Large intestine (tissue), 3 donors: ENCODE data around the gene BRF1. TPM values are rescaled to one million over a fixed set of nuclear protein-coding genes. Genes with fewer than 3 reads are reported as not detected.

Source experiments
- DNase-seq, 2 donors: peaks; one replicate each; pipeline versions ENCODE4 v3.0.0 to v3.0.0-alpha.2; 2013
- H3K27ac ChIP-seq: one replicate; pipeline ENCODE4 v1.5.1; 2013; ENCODE audit warnings: low read length
- H3K27me3 ChIP-seq: 2 replicates; pipeline ENCODE4 v1.6.1; 2013; ENCODE audit warnings: low read length; ENCODE audit not compliant: control insufficient read depth, insufficient read depth
- H3K36me3 ChIP-seq: 2 replicates; pipeline ENCODE4 v1.6.1; 2013; ENCODE audit warnings: low read length; ENCODE audit not compliant: control insufficient read depth, insufficient read depth
- H3K4me1 ChIP-seq: one replicate; pipeline ENCODE4 v1.6.1; 2013; ENCODE audit warnings: low read length; ENCODE audit not compliant: control insufficient read depth, insufficient read depth
- H3K4me3 ChIP-seq: one replicate; pipeline ENCODE4 v1.5.1; 2013; ENCODE audit warnings: low read length
- H3K9me3 ChIP-seq: one replicate; pipeline ENCODE4 v1.6.1; 2013; ENCODE audit warnings: mild to moderate bottlenecking, low read depth, low read length, moderate library complexity; ENCODE audit not compliant: control insufficient read depth
- whole genome bisulfite sequencing: methylation state at CpG from one replicate; pipeline ENCODE4 v1.1.5; 2013; ENCODE audit warnings: low lambda C conversion rate; ENCODE audit not compliant: insufficient coverage; 5-methylcytosine and 5-hydroxymethylcytosine counted together
- polyA plus RNA-seq: library from polyadenylated mRNA; unstranded; fragments of 120-200 nt; gene quantifications from one replicate; pipeline ENCODE4 v1.2.1, GENCODE V29; 2013

Gene BRF1
- polyA plus RNA-seq, 1 donor, result 21.6 TPM

DNA sequence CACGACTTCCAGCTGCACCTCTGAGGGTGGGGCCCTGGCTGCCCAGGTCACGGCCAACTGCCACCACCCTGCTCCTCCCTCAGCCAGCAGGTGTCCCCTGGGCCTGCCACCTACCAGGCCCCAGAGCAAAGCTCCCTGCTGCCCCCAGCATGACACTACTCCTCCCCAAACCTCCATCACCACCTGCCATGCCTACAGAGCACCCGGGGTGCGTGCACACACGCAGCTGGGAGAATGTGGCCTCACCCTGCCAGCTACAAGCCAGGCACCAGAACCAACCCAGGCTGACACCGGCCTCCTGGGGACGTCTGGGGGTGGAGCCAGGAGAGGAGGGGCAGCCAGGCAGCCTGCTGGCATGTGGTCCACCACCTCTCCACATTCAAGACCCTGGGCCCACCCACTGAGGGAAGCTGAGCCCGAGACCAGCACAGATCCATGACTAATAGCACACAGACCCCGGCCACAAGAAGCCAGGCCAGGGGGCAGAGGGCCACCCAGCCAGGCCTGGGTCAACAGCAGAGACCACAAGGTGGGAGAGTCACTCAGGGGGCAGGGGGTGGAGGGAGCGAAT is 135.6 kb downstream of the BRF1 start:
- no peak overlapping the region for H3K27ac ChIP-seq
- H3K4me3 ChIP-seq, result no peak overlapping the region
- peaks cover 3% of the 10 kb centered on the region for H3K9me3 ChIP-seq
- H3K36me3 ChIP-seq, result no peaks in the 10 kb centered on the region
- no peaks in the 10 kb centered on the region for H3K4me1 ChIP-seq
- no peak for DNase-seq
- WGBS, result no CpG with 5 or more reads among the region's 10 CpGs
- H3K27me3 ChIP-seq, result peaks cover 27% of the 10 kb centered on the region

DNA sequence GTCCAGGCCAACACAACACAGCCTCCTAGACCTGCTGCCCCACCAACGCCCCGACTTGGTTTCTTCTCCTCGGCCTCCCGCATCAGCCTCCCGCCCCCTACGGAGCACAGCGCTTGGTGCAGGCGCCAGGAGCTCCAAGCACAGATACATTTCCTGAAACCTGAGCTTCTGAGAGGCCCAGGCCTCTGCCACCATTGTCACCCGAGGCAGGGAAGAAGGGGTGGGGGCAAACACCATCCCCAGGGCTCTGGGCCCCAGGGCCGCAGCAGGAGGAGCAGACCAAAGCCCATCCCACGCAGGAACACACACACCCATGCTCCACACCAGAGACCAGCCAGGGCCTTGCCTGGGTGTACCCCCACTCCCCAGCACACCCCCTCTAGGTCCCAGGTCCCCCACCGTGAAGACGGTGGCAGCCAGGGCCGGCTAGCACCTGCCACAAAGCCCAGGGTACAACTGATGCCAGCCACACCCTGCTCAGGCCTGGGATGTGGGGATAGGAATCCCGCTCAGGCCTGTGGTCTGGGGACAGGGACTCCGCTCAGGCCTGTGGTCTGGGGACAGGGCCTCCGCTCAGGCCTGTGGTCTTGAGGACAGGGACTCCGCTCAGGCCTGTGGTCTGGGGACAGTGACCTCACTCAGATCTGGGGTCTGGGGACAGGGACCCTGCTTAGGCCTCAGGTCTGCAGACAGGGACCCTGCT is 137.6 kb downstream of the BRF1 start:
- no peak overlapping the region for H3K27ac ChIP-seq
- WGBS, result no CpG with 5 or more reads among the region's 18 CpGs
- H3K4me3 ChIP-seq, result no peak overlapping the region
- no peaks in the 10 kb centered on the region for H3K4me1 ChIP-seq
- no peaks in the 10 kb centered on the region for H3K9me3 ChIP-seq
- peaks cover 13% of the 10 kb centered on the region for H3K27me3 ChIP-seq
- no peak for DNase-seq
- H3K36me3 ChIP-seq, result no peaks in the 10 kb centered on the region

DNA sequence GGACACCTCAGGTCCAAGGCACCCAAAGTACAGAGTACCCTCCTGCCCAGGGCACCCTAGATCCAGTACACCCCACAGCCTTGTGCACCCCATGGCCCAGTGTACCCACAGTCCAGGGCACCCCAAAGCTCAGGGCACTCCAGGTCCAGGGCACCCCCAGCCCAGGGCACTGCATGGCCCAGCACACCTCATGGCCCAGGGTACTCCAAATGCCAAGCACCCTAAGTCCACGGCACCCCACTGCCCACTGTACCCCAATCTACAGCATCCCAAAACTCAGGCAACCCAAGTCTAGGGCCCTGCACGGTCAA is 138.2 kb downstream of the BRF1 start:
- DNase-seq, result no peak
- no CpG with 5 or more reads among the region's 2 CpGs for WGBS
- peaks cover 10% of the 10 kb centered on the region for H3K27me3 ChIP-seq
- H3K4me3 ChIP-seq, result no peak overlapping the region
- H3K27ac ChIP-seq, result no peak overlapping the region
- H3K9me3 ChIP-seq, result no peaks in the 10 kb centered on the region
- no peaks in the 10 kb centered on the region for H3K4me1 ChIP-seq
- H3K36me3 ChIP-seq, result no peaks in the 10 kb centered on the region

DNA sequence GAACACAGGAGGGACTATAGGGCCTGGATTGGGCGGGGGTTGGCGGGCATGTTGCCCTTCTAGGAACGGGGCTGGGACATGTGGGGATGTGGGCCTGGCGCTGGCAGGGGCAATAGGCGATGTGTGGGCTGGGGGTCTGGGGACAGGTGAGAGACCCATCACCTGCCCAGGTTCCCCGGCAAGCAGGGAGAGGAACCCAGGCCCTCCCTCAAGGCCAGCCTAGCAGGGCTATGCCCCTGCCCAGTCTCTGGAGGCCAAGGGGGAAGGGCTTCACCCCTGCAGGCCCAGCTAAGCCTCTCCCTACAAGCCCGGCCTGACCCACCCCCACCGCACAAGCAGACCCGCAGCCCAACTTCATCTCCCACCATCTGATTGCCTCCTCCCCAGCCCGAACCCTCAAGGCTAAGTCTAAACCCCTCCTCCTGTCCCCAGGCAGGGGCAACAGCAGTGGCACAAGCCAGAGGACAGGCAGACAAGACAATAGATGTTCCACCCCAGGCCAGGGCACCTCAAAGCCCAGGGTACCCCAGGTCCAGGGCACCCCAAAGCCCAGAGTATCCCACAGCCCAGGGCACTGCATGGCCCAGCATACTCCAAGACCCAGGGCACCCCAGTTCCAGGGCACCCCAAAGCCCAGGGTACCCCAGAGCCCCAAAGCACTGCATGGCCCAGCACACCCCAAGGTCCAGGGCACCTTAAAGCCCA is 138.7 kb downstream of the BRF1 start:
- no peaks in the 10 kb centered on the region for H3K4me1 ChIP-seq
- H3K27me3 ChIP-seq, result peaks cover 10% of the 10 kb centered on the region
- H3K9me3 ChIP-seq, result no peaks in the 10 kb centered on the region
- no CpG with 5 or more reads among the region's 10 CpGs for WGBS
- H3K36me3 ChIP-seq, result no peaks in the 10 kb centered on the region
- no peak overlapping the region for H3K4me3 ChIP-seq
- no peak for DNase-seq
- no peak overlapping the region for H3K27ac ChIP-seq

GRCh38 chr14:105161309-105161708 is 139.5 kb downstream of the BRF1 start:
- no CpG with 5 or more reads among the region's 15 CpGs for WGBS
- no peak overlapping the region for H3K4me3 ChIP-seq
- no peak overlapping the region for H3K27ac ChIP-seq
- no peak for DNase-seq
- peaks cover 2% of the 10 kb centered on the region for H3K27me3 ChIP-seq
- H3K4me1 ChIP-seq, result no peaks in the 10 kb centered on the region
- H3K9me3 ChIP-seq, result no peaks in the 10 kb centered on the region
- no peaks in the 10 kb centered on the region for H3K36me3 ChIP-seq

GRCh38 chr14:105160776-105161175 is 140.0 kb downstream of the BRF1 start:
- Histone ChIP-seq H3K27me3 (no peaks in the 10 kb centered on the region), H3K9me3 (no peaks in the 10 kb centered on the region), H3K4me1 (no peaks in the 10 kb centered on the region), H3K27ac (no peak overlapping the region), H3K36me3 (no peaks in the 10 kb centered on the region), H3K4me3 (no peak overlapping the region)
- no CpG with 5 or more reads among the region's 12 CpGs for WGBS
- no peak for DNase-seq

GRCh38 chr14:105159344-105159743 is 141.5 kb downstream of the BRF1 start:
- Histone ChIP-seq H3K36me3 (no peaks in the 10 kb centered on the region), H3K4me3 (no peak overlapping the region), H3K4me1 (no peaks in the 10 kb centered on the region), H3K27me3 (no peaks in the 10 kb centered on the region), H3K27ac (no peak overlapping the region), H3K9me3 (no peaks in the 10 kb centered on the region)
- no CpG with 5 or more reads among the region's 14 CpGs for WGBS
- DNase-seq, result no peak

Other genes starting within 250 kb of the BRF1 start
- gene GPR132, start 235.6 kb downstream of the BRF1 start, polyA plus RNA-seq, result 1.5 TPM
- 11.0 TPM for gene JAG2, start 132.2 kb downstream of the BRF1 start, polyA plus RNA-seq
- gene NUDT14, start 119.7 kb downstream of the BRF1 start, polyA plus RNA-seq, result 64.4 TPM
- gene BTBD6, start 52.5 kb downstream of the BRF1 start, polyA plus RNA-seq, result 40.9 TPM
- gene PACS2, start 13.7 kb upstream of the BRF1 start, polyA plus RNA-seq, result 54.6 TPM
- 0.82 TPM for gene TEX22, start 97.5 kb upstream of the BRF1 start, polyA plus RNA-seq
- 109 TPM for gene MTA1, start 118.8 kb upstream of the BRF1 start, polyA plus RNA-seq
- 67.1 TPM for gene CRIP2, start 173.8 kb upstream of the BRF1 start, polyA plus RNA-seq
- gene CRIP1, start 185.9 kb upstream of the BRF1 start, polyA plus RNA-seq, result 136 TPM
- gene TEDC1, start 190.2 kb upstream of the BRF1 start, polyA plus RNA-seq, result 8.7 TPM
- gene TMEM121, start 225.6 kb upstream of the BRF1 start, polyA plus RNA-seq, result 3.0 TPM